Heart right ventricle (tissue), 16 donors: Measurements from ENCODE around the gene IFNL2. TPM values are rescaled to one million over a fixed set of nuclear protein-coding genes. Genes with fewer than 3 reads are reported as not detected.

Experiments used
- ATAC-seq, 8 donors: fragments of 200-7000 bp; cut with Tn5 transposase; one replicate each; pipeline ENCODE4 v1.9.1; 2020; ENCODE audit warnings: mild to moderate bottlenecking in 8 of 8, moderate library complexity in 8 of 8, moderate number of reproducible peaks in 1 of 8
- DNase-seq, 2 donors: peaks; one replicate each; pipeline ENCODE4 v3.0.0-alpha.2; 2020
- H3K27ac ChIP-seq, 10 donors: fragments of 200-600 bp; sonication (generic) in 2 of 10; one replicate each; pipeline versions ENCODE4 v1.5.0 to v1.8.0; 2020 to 2022; ENCODE audit warnings: mild to moderate bottlenecking in 3 of 10
- H3K27me3 ChIP-seq, 7 donors: fragments of 200-600 bp; one replicate each; pipeline ENCODE4 v1.8.0; 2021 to 2022; ENCODE audit warnings: mild to moderate bottlenecking in 2 of 7
- H3K36me3 ChIP-seq, 9 donors: fragments of 200-600 bp; sonication (generic) in 1 of 9; one replicate each; pipeline versions ENCODE4 v1.5.0 to v1.8.0; 2020 to 2022; ENCODE audit warnings: mild to moderate bottlenecking in 2 of 9
- H3K4me1 ChIP-seq, 9 donors: fragments of 200-600 bp; sonication (generic) in 1 of 9; one replicate each; pipeline versions ENCODE4 v1.5.0 to v1.8.0; 2020 to 2022; ENCODE audit warnings: mild to moderate bottlenecking in 4 of 9
- H3K4me3 ChIP-seq, 10 donors: fragments of 200-600 bp; sonication (generic) in 2 of 10; one replicate each; pipeline versions ENCODE4 v1.5.0 to v1.8.0; 2020 to 2022; ENCODE audit warnings: mild to moderate bottlenecking in 7 of 10, moderate library complexity in 2 of 10
- H3K9me3 ChIP-seq, 11 donors: fragments of 200-600 bp in 10 of 11; sonication (generic) in 2 of 11; one replicate each; pipeline versions ENCODE4 v1.5.0 to v1.8.0; 2013 to 2022; ENCODE audit warnings: mild to moderate bottlenecking in 2 of 11, control low read depth in 1 of 11, moderate library complexity in 1 of 11
- WGBS, 2 donors: extraction: QIAGEN DNeasy Blood & Tissue Kit; methylation state at CpG; one replicate each; pipeline ENCODE4 v1.1.7; 2013; ENCODE audit warnings: inconsistent platforms in 1 of 2; 5-methylcytosine and 5-hydroxymethylcytosine counted together
- intact Hi-C, 10 donors: fragments of 100-400 bp; cut with DNase I; formaldehyde crosslinking; loops; one replicate each; pipeline versions ENCODE4 v1.11.1 to v1.14.2; 2022
- polyA plus RNA-seq, 2 donors: library from polyadenylated mRNA; stranded (reverse); fragments of 200-250 nt; gene quantifications; one replicate each; pipeline ENCODE4 v1.2.3, GENCODE V29; 2013
- total RNA-seq, 10 donors: library from RNA; stranded (reverse); fragmentation: NEBNext Ultra II Directional in 3 of 10; extraction: Animal tissue kit (Norgen Biotek cat#: 25700) in 3 of 10; gene quantifications; one replicate each; pipeline versions ENCODE4 v1.2.1 to v1.2.4, GENCODE V29; 2021 to 2023
- TF ChIP-seq, protein P1 (sequence below), 9 donors: fragments of 200-600 bp; sonication (generic) in 2 of 9; IDR thresholded peaks; one replicate each; pipeline versions ENCODE4 v1.5.0 to v1.8.0; 2021 to 2022; ENCODE audit warnings: antibody characterized with exemption in 9 of 9, mild to moderate bottlenecking in 5 of 9, moderate library complexity in 1 of 9
- donor health status: Arrhythmogenic right ventricular cardiomyopathy.
- donor health status: ischemic (EF 13 %, LVEDD 7.1; RV severe dilation, severe dysfunction).
- donor health status: healthy with polysubstance abuse.
- donor health status: DM: no; HTN: yes; CAD: no.
- donor health status: DM: no; HTN: no; CAD: no.
- donor health status: ischemic (EF 25% LVEDD 6.9; RV normal size, moderate dysfunction).
- donor health status: ischemic (EF 25% LVEDD 5.7; RV mildly dilated, moderate dysfunction).
- donor health status: healthy.
- donor health status: DM: yes; HTN: yes; CAD: no.
- donor health status: Ischemic cardiomyopathy.
- donor health status: ischemic (EF 35%, LVEDD 5.7; RV mildly dilated, moderate dysfunction).
- donor health status: nonischemic (EF 11% LVEDD 7.7; RV severe dilation, severe dysfunction).
- donor health status: DM: yes; HTN: yes; CAD: no.
- donor health status: PGD.
- donor health status: ischemic (EF 29% LVEDD 5.4; RV normal size, mild dysfunction).
- donor health status: nonischemic (EF 23%, LVEDD 6.1; RV moderate dilation, normal function).

Gene IFNL2
- total and polyA plus RNA-seq, 12 donors, result not detected

DNA sequence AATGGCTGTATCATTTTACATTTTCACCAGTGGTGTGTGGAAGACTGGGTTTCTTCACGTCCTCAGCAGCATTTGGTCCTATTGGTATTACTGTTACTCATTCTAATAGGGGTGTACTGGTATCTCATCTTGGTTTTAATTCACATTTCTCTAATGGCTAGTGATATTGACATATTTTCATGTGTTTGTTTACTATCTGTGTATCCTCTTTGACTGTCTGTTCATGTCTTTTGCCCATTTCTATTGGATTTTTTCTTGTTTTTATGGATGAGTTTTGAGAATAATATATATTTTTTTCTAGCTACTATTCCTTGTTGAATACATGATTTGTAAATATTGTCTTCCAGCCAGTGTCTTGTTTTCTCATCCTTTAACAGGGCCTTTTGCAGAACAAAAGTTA lies 13.8 kb downstream of the IFNL2 start:
- Histone ChIP-seq H3K4me3 (no peak overlapping the region), H3K4me1 (no peaks in the 10 kb centered on the region), H3K36me3 (no peaks in the 10 kb centered on the region), H3K9me3 (peaks cover 0 to 47% (median 10%) of the 10 kb centered on the region in 11 donors), H3K27me3 (peaks cover 0 to 19% (median 8%) of the 10 kb centered on the region in 7 donors), H3K27ac (no peak overlapping the region)
- no peak for DNase-seq
- intact Hi-C loops, result no loop called here
- TF ChIP-seq, protein P1, sequence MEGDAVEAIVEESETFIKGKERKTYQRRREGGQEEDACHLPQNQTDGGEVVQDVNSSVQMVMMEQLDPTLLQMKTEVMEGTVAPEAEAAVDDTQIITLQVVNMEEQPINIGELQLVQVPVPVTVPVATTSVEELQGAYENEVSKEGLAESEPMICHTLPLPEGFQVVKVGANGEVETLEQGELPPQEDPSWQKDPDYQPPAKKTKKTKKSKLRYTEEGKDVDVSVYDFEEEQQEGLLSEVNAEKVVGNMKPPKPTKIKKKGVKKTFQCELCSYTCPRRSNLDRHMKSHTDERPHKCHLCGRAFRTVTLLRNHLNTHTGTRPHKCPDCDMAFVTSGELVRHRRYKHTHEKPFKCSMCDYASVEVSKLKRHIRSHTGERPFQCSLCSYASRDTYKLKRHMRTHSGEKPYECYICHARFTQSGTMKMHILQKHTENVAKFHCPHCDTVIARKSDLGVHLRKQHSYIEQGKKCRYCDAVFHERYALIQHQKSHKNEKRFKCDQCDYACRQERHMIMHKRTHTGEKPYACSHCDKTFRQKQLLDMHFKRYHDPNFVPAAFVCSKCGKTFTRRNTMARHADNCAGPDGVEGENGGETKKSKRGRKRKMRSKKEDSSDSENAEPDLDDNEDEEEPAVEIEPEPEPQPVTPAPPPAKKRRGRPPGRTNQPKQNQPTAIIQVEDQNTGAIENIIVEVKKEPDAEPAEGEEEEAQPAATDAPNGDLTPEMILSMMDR (IDR thresholded peaks at IDR 0.05), result no peak
- WGBS, 2 donors, result 52 to 54% methylated on average over 1 of the region's 1 CpG
- ATAC-seq, result no peak

DNA sequence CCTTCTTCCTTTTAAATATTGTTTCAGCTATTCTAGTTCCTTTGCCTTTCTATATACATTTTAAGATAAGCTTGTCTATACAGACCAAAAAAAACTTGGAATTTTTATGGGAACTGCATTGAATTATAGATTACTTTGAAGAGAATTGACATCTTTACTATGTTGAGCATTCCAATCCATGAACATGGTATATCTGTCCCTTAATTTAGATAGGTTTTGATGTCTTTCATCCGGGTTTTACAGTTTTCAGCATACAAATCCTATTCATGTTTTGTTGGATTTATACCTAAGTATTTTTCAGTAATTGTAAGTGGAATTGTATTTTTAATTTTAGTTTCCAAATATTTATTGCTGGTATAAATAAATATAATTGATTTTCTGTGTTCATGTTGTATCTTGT lies 15.8 kb downstream of the IFNL2 start:
- WGBS, 2 donors, result 81 to 91% methylated on average over 1 of the region's 1 CpG
- Histone ChIP-seq H3K4me3 (no peak overlapping the region), H3K36me3 (no peaks in the 10 kb centered on the region), H3K4me1 (no peaks in the 10 kb centered on the region), H3K27me3 (peaks cover 0 to 6% (median 3%) of the 10 kb centered on the region in 7 donors), H3K9me3 (peaks cover 0 to 60% (median 10%) of the 10 kb centered on the region in 11 donors), H3K27ac (no peak overlapping the region)
- ATAC-seq (no peak), DNase-seq (no peak)
- TF ChIP-seq, protein P1 (IDR thresholded peaks at IDR 0.05), result no peak
- intact Hi-C loops, result no loop called here

DNA sequence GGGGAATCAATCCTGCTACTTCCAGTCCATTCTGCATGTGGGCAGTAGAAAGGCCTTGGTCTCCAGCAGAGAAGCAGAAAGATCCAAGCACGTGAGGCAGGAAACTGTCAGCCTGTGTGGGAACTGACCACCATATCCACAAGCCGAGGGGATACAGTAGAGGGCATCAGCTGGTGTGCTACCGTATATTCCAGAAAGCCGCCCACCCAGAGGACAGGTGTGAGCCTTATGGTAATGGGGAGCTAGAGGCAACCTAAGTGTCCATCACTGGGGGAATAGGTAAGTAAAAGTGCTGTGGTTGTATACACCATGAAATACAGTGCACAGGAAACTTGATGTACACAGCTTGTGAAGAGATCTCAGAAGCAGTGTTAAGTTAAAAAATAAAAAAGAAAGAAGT lies 25.2 kb downstream of the IFNL2 start:
- H3K27me3 ChIP-seq, result peaks cover 0 to 69% (median 43%) of the 10 kb centered on the region in 7 donors
- DNase-seq, result no peak
- 50% methylated on average over 4 of the region's 4 CpGs for WGBS, 2 donors

DNA sequence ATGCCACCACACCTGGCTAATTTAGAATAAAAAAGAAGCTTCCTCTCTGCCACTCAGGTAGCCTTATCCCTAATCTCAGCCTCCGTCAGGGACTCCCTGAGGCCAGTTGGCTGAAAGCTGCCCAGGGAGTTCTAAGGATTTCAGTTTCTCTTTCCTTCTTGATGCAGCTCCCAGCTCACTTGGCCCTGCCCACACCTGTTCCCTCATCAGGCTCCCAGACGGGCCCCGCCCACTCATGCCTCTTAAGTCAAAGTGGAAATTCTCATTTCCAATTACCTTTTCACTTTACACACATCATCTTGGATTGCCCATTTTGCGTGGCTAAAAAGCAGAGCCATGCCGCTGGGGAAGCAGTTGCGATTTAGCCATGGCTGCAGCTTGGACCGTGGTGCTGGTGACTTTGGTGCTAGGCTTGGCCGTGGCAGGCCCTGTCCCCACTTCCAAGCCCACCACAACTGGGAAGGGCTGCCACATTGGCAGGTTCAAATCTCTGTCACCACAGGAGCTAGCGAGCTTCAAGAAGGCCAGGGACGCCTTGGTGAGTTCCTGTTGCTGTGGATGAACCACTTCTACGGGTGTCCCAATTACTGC lies 28.0 kb downstream of the IFNL2 start, which contains the start of gene IFNL1:
TSS of gene IFNL1 (plus strand) at position 353 of the 591 bp plus-strand sequence. CDS start at position 368, 15 bp downstream.
- Histone ChIP-seq H3K4me3 (no peak within 1 kb of the TSS), H3K36me3 (no peaks in the 10 kb centered on the region), H3K27ac (no peak within 1 kb of the TSS), H3K9me3 (no peaks in the 10 kb centered on the region), H3K27me3 (peaks cover 0 to 69% (median 38%) of the 10 kb centered on the region in 7 donors), H3K4me1 (no peaks in the 10 kb centered on the region)
- DNase-seq, result no peak
- ATAC-seq, result no peak
- intact Hi-C loops, result no loop called here
- TF ChIP-seq, protein P1 (IDR thresholded peaks at IDR 0.05), result no peak
- 83 to 85% methylated on average over 11 of the region's 11 CpGs for WGBS, 2 donors

More for the DNA sequence above, 25.2 kb downstream of the IFNL2 start:
- no peak overlapping the region for H3K4me3 ChIP-seq
- no peaks in the 10 kb centered on the region for H3K36me3 ChIP-seq
- TF ChIP-seq, protein P1 (IDR thresholded peaks at IDR 0.05), result no peak
- H3K27ac ChIP-seq, result no peak overlapping the region
- H3K9me3 ChIP-seq, result peaks cover 0 to 11% (median 0%) of the 10 kb centered on the region in 11 donors
- intact Hi-C loops, result loop anchor here in 1 of 10 donors (5.0 kb wide), 1 partner anchor 226 kb away; no protein-coding TSS in a partner anchor
- H3K4me1 ChIP-seq, result no peaks in the 10 kb centered on the region
- no peak for ATAC-seq
